SK-N-SH (cell line): ENCODE measurements around the gene SRSF7. TPM values are rescaled to one million over a fixed set of nuclear protein-coding genes. Genes with fewer than 3 reads are reported as not detected.
A peak's percentile ranks its signal among the peaks of the same experiment; 100 is the strongest.

Experiments
- CTCF ChIA-PET: fragments of 300-600, 350-600 bp; formaldehyde crosslinking; extraction: SDS; loops from one replicate; lab custom pipeline; 2021; lab: Yijun Ruan, JAX
- POLR2A ChIA-PET: fragments of 350-600 bp; sonication (Branson Sonifier 250); formaldehyde crosslinking; extraction: SDS; loops from one replicate; lab custom pipeline; 2020; ENCODE audit warnings: antibody characterized with exemption, inconsistent platforms; lab: Yijun Ruan, JAX
- DNase-seq: peaks from one replicate; pipeline ENCODE4 v3.0.0; 2012
- H2AFZ ChIP-seq: fragments of 200-600 bp; sonication (generic); 2 replicates; pipeline ENCODE4 v1.8.1; 2016; ENCODE audit warnings: antibody characterized with exemption, mild to moderate bottlenecking, low read depth
- H3F3A ChIP-seq: fragments of 200-600 bp; sonication (generic); replicated peaks from 2 replicates; pipeline ENCODE3; 2016; ENCODE audit warnings: antibody characterized with exemption, mild to moderate bottlenecking; ENCODE audit not compliant: insufficient read depth
- H3K27ac ChIP-seq, 2 experiments: fragments of 200-500 bp in 1 of 2; fragments of 200-600 bp in 1 of 2; sonication (Bioruptor generic) in 1 of 2; sonication (generic), shearing (Covaris generic) in 1 of 2; 2 replicates each; pipeline versions ENCODE4 v1.5.1 to v1.6.1; 2014 to 2016; ENCODE audit warnings: low read depth in 2 of 2, inconsistent platforms in 1 of 2, low read length in 1 of 2, mild to moderate bottlenecking in 1 of 2, mixed read lengths in 1 of 2
- H3K27me3 ChIP-seq: fragments of 200-600 bp; sonication (generic), shearing (Covaris generic); 2 replicates; pipeline ENCODE4 v1.6.1; 2016; ENCODE audit warnings: mixed run types; ENCODE audit not compliant: insufficient read depth
- H3K36me3 ChIP-seq, 2 experiments: fragments of 200-500 bp in 1 of 2; fragments of 200-600 bp in 1 of 2; sonication (Bioruptor generic) in 1 of 2; sonication (generic) in 1 of 2; replicated peaks in 1 of 2; 2 replicates each; pipeline versions ENCODE3 to v1.5.1; 2014 to 2016; ENCODE audit warnings: low read length in 1 of 2, mild to moderate bottlenecking in 1 of 2; ENCODE audit not compliant: insufficient read depth in 2 of 2, control insufficient read depth in 1 of 2
- H3K4me1 ChIP-seq, 2 experiments: fragments of 200-500 bp in 1 of 2; fragments of 200-600 bp in 1 of 2; sonication (Bioruptor generic) in 1 of 2; sonication (generic), shearing (Covaris generic) in 1 of 2; 2 replicates each; pipeline versions ENCODE4 v1.5.1 to v1.6.1; 2014 to 2016; ENCODE audit warnings: low read depth in 1 of 2, low read length in 1 of 2, mixed run types in 1 of 2; ENCODE audit not compliant: insufficient read depth in 2 of 2, control insufficient read depth in 1 of 2
- H3K4me2 ChIP-seq: fragments of 200-600 bp; sonication (generic), shearing (Covaris generic); 2 replicates; pipeline ENCODE4 v1.6.1; 2017; ENCODE audit warnings: mixed run types
- H3K4me3 ChIP-seq, 2 experiments: fragments of 200-500 bp in 1 of 2; fragments of 200-600 bp in 1 of 2; sonication (Bioruptor generic) in 1 of 2; sonication (generic), shearing (Covaris generic) in 1 of 2; 2 replicates each; pipeline versions ENCODE4 v1.5.1 to v1.8.1; 2014 to 2016; ENCODE audit warnings: low read depth in 2 of 2, inconsistent platforms in 1 of 2, low read length in 1 of 2, mild to moderate bottlenecking in 1 of 2, mixed read lengths in 1 of 2, moderate library complexity in 1 of 2
- H3K79me2 ChIP-seq: fragments of 200-600 bp; sonication (generic); 2 replicates; pipeline ENCODE4 v1.8.1; 2017; ENCODE audit warnings: mild to moderate bottlenecking; ENCODE audit not compliant: insufficient read depth
- H3K9ac ChIP-seq: fragments of 200-600 bp; sonication (generic); 2 replicates; pipeline ENCODE4 v1.6.1; 2017; ENCODE audit warnings: mixed run types
- H3K9me2 ChIP-seq: fragments of 200-600 bp; sonication (generic); 2 replicates; pipeline ENCODE4 v1.6.1; 2017; ENCODE audit warnings: mixed run types
- H3K9me3 ChIP-seq: fragments of 200-600 bp; sonication (generic); 2 replicates; pipeline ENCODE4 v1.6.1; 2017; ENCODE audit warnings: mixed run types, mild to moderate bottlenecking, moderate library complexity
- H4K20me1 ChIP-seq: fragments of 200-600 bp; sonication (generic); 2 replicates; pipeline ENCODE4 v1.6.1; 2017; ENCODE audit warnings: mild to moderate bottlenecking, mixed run types; ENCODE audit not compliant: insufficient read depth
- EP300 ChIP-seq, 2 experiments: IDR thresholded peaks; 2 replicates each; pipeline versions ENCODE4 v1.4.0 to v1.6.1; 2012; ENCODE audit warnings: borderline replicate concordance in 1 of 2, low read depth in 1 of 2, low read length in 1 of 2
- EZH2phosphoT487 ChIP-seq: fragments of 200-600 bp; sonication (generic); IDR thresholded peaks from 2 replicates; pipeline ENCODE4 v1.6.1; 2017; ENCODE audit warnings: low read depth, mixed run types, mild to moderate bottlenecking, antibody characterized with exemption, moderate library complexity, borderline replicate concordance
- FOSL2 ChIP-seq: IDR thresholded peaks from 2 replicates; pipeline ENCODE4 v1.4.0; 2012; ENCODE audit warnings: low read depth, mild to moderate bottlenecking, moderate library complexity, borderline replicate concordance
- FOXM1 ChIP-seq: IDR thresholded peaks from 2 replicates; pipeline ENCODE4 v1.4.0; 2012; ENCODE audit warnings: low read depth, mild to moderate bottlenecking
- GABPA ChIP-seq: IDR thresholded peaks from 2 replicates; pipeline ENCODE4 v1.4.0; 2012; ENCODE audit warnings: low read depth, mild to moderate bottlenecking
- GATA2 ChIP-seq: sonication (generic); formaldehyde crosslinking; IDR thresholded peaks from 2 replicates; pipeline ENCODE4 v1.5.0; 2020; ENCODE audit warnings: mild to moderate bottlenecking, missing genetic modification reagents
- MAX ChIP-seq: IDR thresholded peaks from 2 replicates; pipeline ENCODE4 v1.4.0; 2012; ENCODE audit warnings: low read depth
- MEF2A ChIP-seq: IDR thresholded peaks from 2 replicates; pipeline ENCODE4 v1.4.0; 2012; ENCODE audit warnings: low read depth, borderline replicate concordance
- PBX3 ChIP-seq: IDR thresholded peaks from 2 replicates; pipeline ENCODE4; 2012
- POLR2AphosphoS5 ChIP-seq: IDR thresholded peaks from 2 replicates; pipeline ENCODE4 v1.6.1; 2012; ENCODE audit warnings: low read depth, low read length
- SIN3A ChIP-seq: IDR thresholded peaks from 2 replicates; pipeline ENCODE4 v1.6.1; 2012; ENCODE audit warnings: low read depth, mild to moderate bottlenecking, low read length, moderate library complexity, borderline replicate concordance
- TAF1 ChIP-seq: IDR thresholded peaks from 2 replicates; pipeline ENCODE4 v1.6.1; 2012; ENCODE audit warnings: low read depth, mild to moderate bottlenecking, low read length, moderate library complexity, borderline replicate concordance
- TEAD4 ChIP-seq: IDR thresholded peaks from 2 replicates; pipeline ENCODE4 v1.4.0; 2012; ENCODE audit warnings: mild to moderate bottlenecking, borderline replicate concordance; ENCODE audit not compliant: insufficient read depth
- YY1 ChIP-seq: IDR thresholded peaks from 2 replicates; pipeline ENCODE4 v1.4.0; 2012; ENCODE audit warnings: low read depth, mild to moderate bottlenecking
- whole genome bisulfite sequencing: methylation state at CpG from one replicate; pipeline ENCODE4 v1.1.6; 2017; ENCODE audit warnings: low lambda C conversion rate; 5-methylcytosine and 5-hydroxymethylcytosine counted together
- polyA plus RNA-seq, 3 experiments: library from polyadenylated mRNA; depleted of rRNA; stranded (reverse); fragments of >200 nt; gene quantifications; 2 replicates each; pipeline ENCODE4 v1.2.3, GENCODE V29; 2012
- TF ChIP-seq, protein P1 (sequence below): fragments of 150-350 bp; IDR thresholded peaks from 2 replicates; pipeline ENCODE4 v1.6.1; 2016; ENCODE audit warnings: mild to moderate bottlenecking, low read depth, low read length
- TF ChIP-seq, protein P2 (sequence below): IDR thresholded peaks from 2 replicates; pipeline ENCODE4 v1.4.0; 2012; ENCODE audit warnings: low read depth, borderline replicate concordance

The SRSF7 gene
- polyA plus RNA-seq, 1 of the 3 experiments (the other 2 are of a cell fraction): 199 TPM

GRCh38 chr2:38748943-38749804, 2.0 kb downstream of the SRSF7 start:
- POLR2A ChIA-PET: interaction anchor here (2.1 kb wide), 1 partner anchor 11 kb away, joined by 4 read pairs; no protein-coding TSS in a partner anchor
- peaks cover 69% of the 10 kb centered on the region for H3K79me2 ChIP-seq
- peak overlapping the region; percentile 92 to 94 for H3K4me3 ChIP-seq
- DNase-seq: no peak
- peak overlapping the region; percentile 91 for H3K4me2 ChIP-seq
- TF ChIP-seq POLR2AphosphoS5 (peak; percentile 11; the same call in 1 of the 2 replicates), GABPA (no peak)
- 36% methylated on average over 26 of the region's 26 CpGs for WGBS
- CTCF ChIA-PET: interaction anchor here (0.6 to 4.5 kb wide), 9 partner anchors 8 to 373 kb away, joined by 3 to 24 read pairs (median 4); no protein-coding TSS in a partner anchor
- peaks cover 50% of the 10 kb centered on the region for H3F3A ChIP-seq
- H3K27ac ChIP-seq: peak overlapping the region; percentile 92 to 100; a peak in 3 of 4 replicates
- H3K4me1 ChIP-seq: peaks cover 45 to 57% of the 10 kb centered on the region in 2 experiments
- H2AFZ ChIP-seq: no peak overlapping the region
- H3K36me3 ChIP-seq: peaks cover 59 to 60% of the 10 kb centered on the region in 2 experiments
- H4K20me1 ChIP-seq: peaks cover 64% of the 10 kb centered on the region
- H3K27me3 ChIP-seq: no peaks in the 10 kb centered on the region
- peak overlapping the region; percentile 97 for H3K9ac ChIP-seq
- no peaks in the 10 kb centered on the region for H3K9me2 ChIP-seq
- H3K9me3 ChIP-seq: no peaks in the 10 kb centered on the region

- H3K36me3 ChIP-seq: peaks cover 66 to 67% of the 10 kb centered on the region in 2 experiments
- ChIA-PET POLR2A (interaction anchor here (0.7 to 2.1 kb wide), 2 partner anchors 11 to 1311 kb away, joined by 3 to 4 read pairs; no protein-coding TSS in a partner anchor), CTCF (interaction anchor here (0.6 to 3.0 kb wide), 9 partner anchors 14 to 672 kb away, joined by 3 to 16 read pairs (median 4); partner anchors contain the start of gene CYP1B1)
- peak overlapping the region; percentile 92 to 94; a peak in 3 of 4 replicates for H3K4me3 ChIP-seq
- TF ChIP-seq, protein P1, sequence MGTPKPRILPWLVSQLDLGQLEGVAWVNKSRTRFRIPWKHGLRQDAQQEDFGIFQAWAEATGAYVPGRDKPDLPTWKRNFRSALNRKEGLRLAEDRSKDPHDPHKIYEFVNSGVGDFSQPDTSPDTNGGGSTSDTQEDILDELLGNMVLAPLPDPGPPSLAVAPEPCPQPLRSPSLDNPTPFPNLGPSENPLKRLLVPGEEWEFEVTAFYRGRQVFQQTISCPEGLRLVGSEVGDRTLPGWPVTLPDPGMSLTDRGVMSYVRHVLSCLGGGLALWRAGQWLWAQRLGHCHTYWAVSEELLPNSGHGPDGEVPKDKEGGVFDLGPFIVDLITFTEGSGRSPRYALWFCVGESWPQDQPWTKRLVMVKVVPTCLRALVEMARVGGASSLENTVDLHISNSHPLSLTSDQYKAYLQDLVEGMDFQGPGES: no peak
- TF ChIP-seq GATA2 (CRISPR knock-in tag): no peak
- no peak for TF ChIP-seq TEAD4
- H3K79me2 ChIP-seq: peaks cover 77% of the 10 kb centered on the region
- peaks cover 57% of the 10 kb centered on the region for H3F3A ChIP-seq
- H4K20me1 ChIP-seq: peaks cover 72% of the 10 kb centered on the region
- H2AFZ ChIP-seq: no peak overlapping the region
- H3K27ac ChIP-seq: peak overlapping the region; percentile 9 to 73; a peak in 3 of 4 replicates
- no peaks in the 10 kb centered on the region for H3K27me3 ChIP-seq
- H3K9me2 ChIP-seq: no peaks in the 10 kb centered on the region
- H3K9ac ChIP-seq: peak overlapping the region; percentile 97
- H3K4me1 ChIP-seq: peaks cover 45 to 60% of the 10 kb centered on the region in 2 experiments
- no peak for DNase-seq
- no peaks in the 10 kb centered on the region for H3K9me3 ChIP-seq
- WGBS: 63% methylated on average over 9 of the region's 9 CpGs
- H3K4me2 ChIP-seq: peak overlapping the region; percentile 91
Measured at GRCh38 chr2:38748391-38748790, 2.8 kb downstream of the SRSF7 start.

DNA sequence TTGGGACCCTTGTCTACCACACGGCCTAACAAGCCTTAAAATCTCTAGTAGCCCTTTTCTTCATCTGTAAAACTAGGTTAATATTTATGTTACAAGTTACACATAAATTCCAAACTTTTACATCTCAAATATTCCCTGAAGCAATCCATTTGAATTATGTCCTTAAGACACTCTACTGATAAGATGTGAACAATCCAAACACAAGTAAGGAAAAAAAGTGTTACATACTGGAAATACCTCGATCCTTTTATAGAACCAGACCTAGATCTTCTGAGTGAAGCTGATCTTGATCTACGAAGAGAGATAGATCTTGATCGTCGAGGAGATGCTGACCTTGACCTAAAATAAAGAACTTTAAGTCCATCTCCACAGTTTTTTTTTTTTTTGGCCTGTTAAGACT, 3.3 kb downstream of the SRSF7 start:
- H3K79me2 ChIP-seq: peaks cover 83% of the 10 kb centered on the region
- peaks cover 63% of the 10 kb centered on the region for H3F3A ChIP-seq
- no peak overlapping the region for H2AFZ ChIP-seq
- peaks cover 72 to 73% of the 10 kb centered on the region in 2 experiments for H3K36me3 ChIP-seq
- no peak for DNase-seq
- H3K4me1 ChIP-seq: peaks cover 45 to 60% of the 10 kb centered on the region in 2 experiments
- peak overlapping the region; percentile 92 to 94 for H3K4me3 ChIP-seq
- peak overlapping the region; percentile 9 to 73; a peak in 3 of 4 replicates for H3K27ac ChIP-seq
- ChIA-PET POLR2A (interaction anchor here (0.6 to 2.1 kb wide), 5 partner anchors 10 to 1310 kb away, joined by 3 to 4 read pairs (median 3); no protein-coding TSS in a partner anchor), CTCF (interaction anchor here (0.9 to 3.0 kb wide), 6 partner anchors 13 to 671 kb away, joined by 3 to 16 read pairs (median 6); partner anchors contain the start of gene CYP1B1)
- H3K9me3 ChIP-seq: no peaks in the 10 kb centered on the region
- peak overlapping the region; percentile 91 for H3K4me2 ChIP-seq
- H3K27me3 ChIP-seq: no peaks in the 10 kb centered on the region
- TF ChIP-seq, protein P2, sequence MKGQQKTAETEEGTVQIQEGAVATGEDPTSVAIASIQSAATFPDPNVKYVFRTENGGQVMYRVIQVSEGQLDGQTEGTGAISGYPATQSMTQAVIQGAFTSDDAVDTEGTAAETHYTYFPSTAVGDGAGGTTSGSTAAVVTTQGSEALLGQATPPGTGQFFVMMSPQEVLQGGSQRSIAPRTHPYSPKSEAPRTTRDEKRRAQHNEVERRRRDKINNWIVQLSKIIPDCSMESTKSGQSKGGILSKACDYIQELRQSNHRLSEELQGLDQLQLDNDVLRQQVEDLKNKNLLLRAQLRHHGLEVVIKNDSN: no peak
- TF ChIP-seq EZH2phosphoT487: no peak
- no peak for TF ChIP-seq MAX
- TF ChIP-seq FOXM1: no peak
- TF ChIP-seq GATA2 (CRISPR knock-in tag): no peak
- no peak for TF ChIP-seq PBX3
- no peak for TF ChIP-seq MEF2A
- no peak for TF ChIP-seq SIN3A
- no peak for TF ChIP-seq YY1
- no peak for TF ChIP-seq EP300 (IDR thresholded peaks at IDR 0.05; ENCODE audit: borderline replicate concordance in 1 of 2, low read depth in 1 of 2, low read length in 1 of 2)
- TF ChIP-seq TAF1: no peak
- no peak for TF ChIP-seq FOSL2
- H3K9me2 ChIP-seq: no peaks in the 10 kb centered on the region
- peaks cover 77% of the 10 kb centered on the region for H4K20me1 ChIP-seq
- 23% methylated on average over 5 of the region's 5 CpGs for WGBS
- H3K9ac ChIP-seq: peak overlapping the region; percentile 97
